Measurements from ENCODE around the gene ZIK1. TPM values are rescaled to one million over a fixed set of nuclear protein-coding genes. Genes with fewer than 3 reads are reported as not detected.
A peak's percentile ranks its signal among the peaks of the same experiment; 100 is the strongest.

The ZIK1 gene
- total RNA-seq, 1 donor from 2014 or later: 21.5 TPM

DNA sequence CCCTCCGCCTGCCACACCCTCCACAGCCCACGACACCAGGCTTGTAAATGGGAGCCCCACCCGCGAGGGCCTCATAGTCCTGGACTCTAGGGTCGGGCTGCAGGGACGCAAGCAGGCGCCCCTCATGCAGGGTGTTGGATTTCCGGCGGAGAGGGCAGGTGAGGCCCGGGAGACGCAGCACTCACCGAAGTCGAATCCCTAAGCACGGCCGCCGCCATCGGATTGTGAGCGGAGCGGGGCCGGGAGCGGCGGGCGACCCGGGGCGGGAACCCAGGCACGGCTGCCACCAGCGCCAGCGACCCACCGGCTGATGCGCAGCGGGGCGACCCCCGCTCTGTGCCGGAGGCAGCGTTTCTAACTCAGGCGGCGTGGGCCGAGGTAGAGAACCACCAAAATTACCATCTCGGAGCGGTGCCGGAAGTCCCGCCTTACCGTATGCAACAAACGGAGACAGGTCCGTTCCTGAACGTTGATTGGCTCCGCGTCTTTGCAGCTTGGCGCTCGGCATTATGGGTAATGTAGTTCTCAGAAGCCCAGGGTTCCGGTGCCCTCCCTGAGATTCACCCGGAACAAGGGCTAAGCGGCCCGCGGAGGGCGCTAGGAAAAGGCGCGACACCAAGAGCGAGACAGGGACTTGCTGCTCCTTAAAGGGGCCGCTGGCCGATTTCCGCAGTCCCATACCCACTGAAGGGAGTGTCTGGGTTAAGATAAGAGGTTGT lies 5.3 kb upstream of the ZIK1 start, which contains the start of gene ZNF416:
Gene ZNF416 (minus strand): TSS at position 425 of the 719 bp plus-strand sequence. CDS start 207 bp downstream, at position 218.
- TF ChIP-seq, protein P1, sequence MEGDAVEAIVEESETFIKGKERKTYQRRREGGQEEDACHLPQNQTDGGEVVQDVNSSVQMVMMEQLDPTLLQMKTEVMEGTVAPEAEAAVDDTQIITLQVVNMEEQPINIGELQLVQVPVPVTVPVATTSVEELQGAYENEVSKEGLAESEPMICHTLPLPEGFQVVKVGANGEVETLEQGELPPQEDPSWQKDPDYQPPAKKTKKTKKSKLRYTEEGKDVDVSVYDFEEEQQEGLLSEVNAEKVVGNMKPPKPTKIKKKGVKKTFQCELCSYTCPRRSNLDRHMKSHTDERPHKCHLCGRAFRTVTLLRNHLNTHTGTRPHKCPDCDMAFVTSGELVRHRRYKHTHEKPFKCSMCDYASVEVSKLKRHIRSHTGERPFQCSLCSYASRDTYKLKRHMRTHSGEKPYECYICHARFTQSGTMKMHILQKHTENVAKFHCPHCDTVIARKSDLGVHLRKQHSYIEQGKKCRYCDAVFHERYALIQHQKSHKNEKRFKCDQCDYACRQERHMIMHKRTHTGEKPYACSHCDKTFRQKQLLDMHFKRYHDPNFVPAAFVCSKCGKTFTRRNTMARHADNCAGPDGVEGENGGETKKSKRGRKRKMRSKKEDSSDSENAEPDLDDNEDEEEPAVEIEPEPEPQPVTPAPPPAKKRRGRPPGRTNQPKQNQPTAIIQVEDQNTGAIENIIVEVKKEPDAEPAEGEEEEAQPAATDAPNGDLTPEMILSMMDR (IDR thresholded peaks at IDR 0.05; ENCODE audit: partially characterized antibody, unreplicated experiment): no peak
- peaks cover 44% of the 10 kb centered on the region for H3K36me3 Mint-ChIP-seq (ENCODE audit: unreplicated experiment)
- H3K4me1 Mint-ChIP-seq (ENCODE audit: low read depth, unreplicated experiment): no peaks in the 10 kb centered on the region
- peak; percentile 93 for DNase-seq
- H3K27ac Mint-ChIP-seq (ENCODE audit: unreplicated experiment): peak within 1 kb of the TSS; percentile 43
- peaks cover 2% of the 10 kb centered on the region for H3K27me3 Mint-ChIP-seq (ENCODE audit: unreplicated experiment)
- peak within 1 kb of the TSS; percentile 86 for H3K4me3 Mint-ChIP-seq (ENCODE audit: unreplicated experiment)
- peaks cover 26% of the 10 kb centered on the region for H3K9me3 Mint-ChIP-seq (ENCODE audit: unreplicated experiment)

DNA sequence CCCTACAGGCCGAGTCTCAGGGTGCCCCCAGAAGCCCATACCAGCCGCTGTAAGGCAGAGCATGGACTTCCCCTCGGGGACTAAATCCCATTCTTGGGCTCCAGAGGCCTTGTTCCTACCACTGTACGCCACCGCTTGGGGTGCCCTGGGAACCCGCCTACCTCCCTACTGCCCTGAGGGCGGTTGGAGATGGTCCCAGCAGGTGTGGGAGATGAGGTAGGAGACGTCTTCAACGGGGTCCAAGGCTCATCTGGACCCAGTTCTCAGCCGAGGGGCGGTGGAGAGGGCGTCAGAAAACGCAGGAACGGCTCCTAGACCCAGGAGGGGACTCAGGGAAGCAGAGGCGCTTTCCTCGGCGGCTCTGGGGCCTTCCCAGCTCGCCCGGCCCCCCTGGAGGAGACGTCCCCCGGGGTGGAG lies 833 bp upstream of the ZIK1 start:
- Mint-ChIP-seq H3K4me3 (ENCODE audit: unreplicated experiment) (no peak overlapping the region), H3K9me3 (ENCODE audit: unreplicated experiment) (peaks cover 18% of the 10 kb centered on the region), H3K27ac (ENCODE audit: unreplicated experiment) (no peak overlapping the region), H3K36me3 (ENCODE audit: unreplicated experiment) (peaks cover 38% of the 10 kb centered on the region), H3K27me3 (ENCODE audit: unreplicated experiment) (peaks cover 9% of the 10 kb centered on the region), H3K4me1 (ENCODE audit: low read depth, unreplicated experiment) (peaks cover 6% of the 10 kb centered on the region)
- DNase-seq: no peak
- TF ChIP-seq, protein P1 (IDR thresholded peaks at IDR 0.05; ENCODE audit: partially characterized antibody, unreplicated experiment): no peak

DNA sequence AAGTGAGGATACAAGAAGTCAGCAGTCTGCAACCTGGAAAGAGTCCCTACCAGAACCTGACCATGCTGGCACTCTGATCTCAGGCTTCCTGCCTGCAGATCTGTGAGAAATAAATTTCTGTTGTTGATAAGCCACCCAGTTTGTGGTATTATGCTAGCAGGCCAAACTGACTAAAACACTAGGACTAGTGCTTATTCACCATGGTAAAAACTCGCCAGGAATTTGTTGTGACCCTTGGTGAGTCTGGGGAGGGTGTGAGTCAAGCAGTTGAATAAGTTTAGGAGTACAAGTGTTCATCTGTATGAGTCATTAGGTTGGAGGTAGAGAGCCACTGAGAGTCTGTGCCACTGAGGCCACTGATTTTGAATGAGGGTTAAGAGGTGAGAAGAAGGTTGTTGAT lies 3.6 kb downstream of the ZIK1 start:
- Mint-ChIP-seq H3K27ac (ENCODE audit: unreplicated experiment) (no peak overlapping the region), H3K4me1 (ENCODE audit: low read depth, unreplicated experiment) (peaks cover 6% of the 10 kb centered on the region), H3K4me3 (ENCODE audit: unreplicated experiment) (no peak overlapping the region), H3K27me3 (ENCODE audit: unreplicated experiment) (peaks cover 12% of the 10 kb centered on the region), H3K9me3 (ENCODE audit: unreplicated experiment) (peaks cover 18% of the 10 kb centered on the region), H3K36me3 (ENCODE audit: unreplicated experiment) (peaks cover 81% of the 10 kb centered on the region)
- TF ChIP-seq, protein P1 (IDR thresholded peaks at IDR 0.05; ENCODE audit: partially characterized antibody, unreplicated experiment): no peak
- DNase-seq: no peak

DNA sequence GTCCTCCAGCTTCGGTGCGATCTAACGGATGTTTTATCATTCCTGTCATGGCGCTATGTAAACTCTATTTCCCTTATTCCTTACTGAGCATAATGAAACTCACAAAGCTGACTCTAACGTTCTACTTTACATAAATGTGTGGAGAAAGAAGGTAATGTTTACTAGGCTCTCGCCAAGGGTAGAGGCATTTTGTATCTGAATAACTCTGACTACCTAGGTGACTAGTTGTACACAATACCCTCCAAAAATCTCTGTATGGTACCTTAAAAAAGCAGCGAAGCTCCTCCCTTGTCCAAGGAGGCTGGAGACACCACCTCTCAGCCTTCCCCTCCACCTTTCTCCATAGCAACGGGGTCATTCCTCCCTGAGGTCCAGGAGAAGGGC lies 15.4 kb downstream of the ZIK1 start:
- Mint-ChIP-seq H3K4me1 (ENCODE audit: low read depth, unreplicated experiment) (peaks cover 4% of the 10 kb centered on the region), H3K9me3 (ENCODE audit: unreplicated experiment) (peaks cover 10% of the 10 kb centered on the region), H3K36me3 (ENCODE audit: unreplicated experiment) (peaks cover 19% of the 10 kb centered on the region), H3K27me3 (ENCODE audit: unreplicated experiment) (peaks cover 7% of the 10 kb centered on the region), H3K4me3 (ENCODE audit: unreplicated experiment) (peak overlapping the region; percentile 84), H3K27ac (ENCODE audit: unreplicated experiment) (peak overlapping the region; percentile 31)
- DNase-seq: no peak
- TF ChIP-seq, protein P1 (IDR thresholded peaks at IDR 0.05; ENCODE audit: partially characterized antibody, unreplicated experiment): no peak

DNA sequence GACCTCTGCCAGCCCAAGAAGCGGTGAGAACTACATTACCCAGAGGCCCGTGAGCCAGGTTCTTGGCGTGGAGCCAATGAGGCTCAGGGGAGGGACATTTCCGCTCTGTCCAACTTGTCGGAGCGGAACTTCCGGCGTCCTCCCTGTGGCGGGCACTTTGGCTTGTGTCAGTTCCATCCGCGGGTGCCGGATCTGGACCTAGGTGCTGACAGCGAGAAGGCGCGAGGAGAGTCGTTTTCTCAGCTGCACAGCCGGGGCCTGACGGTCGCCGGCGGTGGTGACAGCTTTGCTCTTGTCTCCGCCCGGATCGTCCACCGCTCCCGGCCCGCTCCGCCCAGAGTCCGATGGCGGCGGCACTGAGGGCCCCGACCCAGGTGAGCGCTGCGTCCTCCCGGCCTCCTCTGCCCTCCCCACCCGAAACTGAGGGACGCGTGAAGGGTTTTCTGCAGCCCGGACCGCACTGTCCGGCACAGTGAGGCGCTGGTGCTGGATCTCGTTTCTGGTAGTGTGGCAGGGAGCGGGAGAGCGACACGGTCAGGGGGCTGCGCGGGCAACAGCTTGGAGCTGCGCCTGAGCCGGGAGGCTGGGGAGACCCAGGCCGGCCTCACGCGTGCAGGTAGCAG lies 15.9 kb downstream of the ZIK1 start, which contains the start of gene ZNF530:
Gene ZNF530 (plus strand): TSS at position 125 of the 623 bp plus-strand sequence. CDS start 4,461 bp downstream, outside the sequence.
- TF ChIP-seq, protein P1 (IDR thresholded peaks at IDR 0.05; ENCODE audit: partially characterized antibody, unreplicated experiment): no peak
- Mint-ChIP-seq H3K27ac (ENCODE audit: unreplicated experiment) (peak within 1 kb of the TSS; percentile 31), H3K4me1 (ENCODE audit: low read depth, unreplicated experiment) (peaks cover 4% of the 10 kb centered on the region), H3K4me3 (ENCODE audit: unreplicated experiment) (peak within 1 kb of the TSS; percentile 84), H3K27me3 (ENCODE audit: unreplicated experiment) (peaks cover 7% of the 10 kb centered on the region), H3K36me3 (ENCODE audit: unreplicated experiment) (peaks cover 21% of the 10 kb centered on the region), H3K9me3 (ENCODE audit: unreplicated experiment) (peaks cover 10% of the 10 kb centered on the region)
- peak; percentile 95 for DNase-seq

All from glutamatergic neuron (in vitro differentiated cells).